Tibial artery (tissue), 4 donors: ENCODE measurements around the gene RBBP6.
"Not testable (repeated sequence)": the region's sequence is repeated elsewhere in the genome, so short reads cannot be mapped to it uniquely, and the experiment has no call there.

Experiments used
- DNase-seq, 2 donors: peaks; one replicate each; pipeline ENCODE4 v3.0.0-alpha.2; 2019
- H3K27ac ChIP-seq, 2 donors: fragments of 200-600 bp; sonication (generic) in 1 of 2; 1 replicate in 1 of 2; 2 replicates in 1 of 2; pipeline ENCODE4 v1.5.1; 2018 to 2019; ENCODE audit warnings: mild to moderate bottlenecking in 1 of 2
- H3K27me3 ChIP-seq, 2 donors: fragments of 200-600 bp; sonication (generic) in 1 of 2; one replicate each; pipeline versions ENCODE4 v1.5.1 to v1.6.0; 2016 to 2019
- H3K36me3 ChIP-seq, 3 donors: fragments of 200-600 bp; sonication (generic) in 2 of 3; one replicate each; pipeline ENCODE4 v1.5.1; 2016 to 2019; ENCODE audit warnings: mild to moderate bottlenecking in 2 of 3
- H3K4me1 ChIP-seq, 4 donors: fragments of 200-600 bp; sonication (generic) in 2 of 4; 1 replicate in 3 of 4; 2 replicates in 1 of 4; pipeline ENCODE4 v1.5.1; 2016 to 2019
- H3K4me3 ChIP-seq, 2 donors: fragments of 200-600 bp; sonication (generic) in 1 of 2; 1 replicate in 1 of 2; 2 replicates in 1 of 2; pipeline ENCODE4 v1.5.1; 2018 to 2019; ENCODE audit warnings: mild to moderate bottlenecking in 2 of 2
- H3K9me3 ChIP-seq, 3 donors: fragments of 200-600 bp; sonication (generic) in 1 of 3; one replicate each; pipeline ENCODE4 v1.5.1; 2016 to 2019
- CTCF ChIP-seq, 2 experiments: fragments of 200-600 bp in 1 of 2; fragments of 450-650 bp in 1 of 2; IDR thresholded peaks; one replicate each; pipeline ENCODE4 v1.5.1; 2017 to 2019; ENCODE audit warnings: antibody characterized with exemption in 2 of 2, mild to moderate bottlenecking in 1 of 2, moderate library complexity in 1 of 2
- intact Hi-C: fragments of 100-400 bp; cut with DNase I; formaldehyde crosslinking; loops from one replicate; pipeline ENCODE4 v1.15.0; 2023; ENCODE audit warnings: low total_unique reads

Gene RBBP6

GRCh38 chr16:24571096-24571495 is 31.7 kb downstream of the RBBP6 start:
- intact Hi-C loops: no loop called here
- Histone ChIP-seq H3K4me1 (no peaks in the 10 kb centered on the region), H3K4me3 (no peak overlapping the region), H3K27me3 (no peaks in the 10 kb centered on the region), H3K27ac (no peak overlapping the region), H3K36me3 (peaks cover 55 to 62% (median 56%) of the 10 kb centered on the region in 3 donors), H3K9me3 (no peaks in the 10 kb centered on the region)
- TF ChIP-seq CTCF (IDR thresholded peaks at IDR 0.05): no peak
- DNase-seq: no peak

- Histone ChIP-seq H3K27ac (no peak overlapping the region), H3K4me3 (no peak overlapping the region), H3K36me3 (peaks cover 47 to 52% (median 47%) of the 10 kb centered on the region in 3 donors), H3K27me3 (no peaks in the 10 kb centered on the region), H3K9me3 (no peaks in the 10 kb centered on the region), H3K4me1 (no peaks in the 10 kb centered on the region)
- intact Hi-C loops: no loop called here
- no peak for DNase-seq
- TF ChIP-seq CTCF (IDR thresholded peaks at IDR 0.05): no peak
Observed at GRCh38 chr16:24572069-24572468, 32.7 kb downstream of the RBBP6 start.

- Histone ChIP-seq H3K27ac (no peak overlapping the region), H3K4me1 (no peaks in the 10 kb centered on the region), H3K27me3 (no peaks in the 10 kb centered on the region), H3K9me3 (no peaks in the 10 kb centered on the region), H3K4me3 (no peak overlapping the region), H3K36me3 (peaks cover 36 to 41% (median 36%) of the 10 kb centered on the region in 3 donors)
- intact Hi-C loops: no loop called here
- no peak for TF ChIP-seq CTCF (IDR thresholded peaks at IDR 0.05)
- DNase-seq: no peak
Observed at GRCh38 chr16:24573141-24573540, 33.8 kb downstream of the RBBP6 start.

GRCh38 chr16:24574515-24575485 is 35.4 kb downstream of the RBBP6 start:
- H3K4me1 ChIP-seq, H3K4me3 ChIP-seq, H3K27ac ChIP-seq, DNase-seq, H3K9me3 ChIP-seq, H3K27me3 ChIP-seq, intact Hi-C loops: not testable (repeated sequence)
- peaks cover 20 to 24% (median 20%) of the 10 kb centered on the region in 3 donors for H3K36me3 ChIP-seq

- intact Hi-C loops, H3K27ac ChIP-seq: not testable (repeated sequence)
Observed at GRCh38 chr16:24575791-24576190, 36.4 kb downstream of the RBBP6 start.

GRCh38 chr16:24577167-24577566 is 37.8 kb downstream of the RBBP6 start:
- H3K4me3 ChIP-seq: no peak overlapping the region
- H3K27me3 ChIP-seq: no peaks in the 10 kb centered on the region
- H3K36me3 ChIP-seq: peaks cover 0 to 2% (median 0%) of the 10 kb centered on the region in 3 donors
- DNase-seq: no peak
- no peak for TF ChIP-seq CTCF (IDR thresholded peaks at IDR 0.05)
- H3K4me1 ChIP-seq: no peaks in the 10 kb centered on the region
- H3K27ac ChIP-seq: no peak overlapping the region
- H3K9me3 ChIP-seq: no peaks in the 10 kb centered on the region
- intact Hi-C loops: no loop called here

More at GRCh38 chr16:24575791-24576190, 36.4 kb downstream of the RBBP6 start:
- not testable (repeated sequence) for DNase-seq, H3K9me3 ChIP-seq, H3K4me3 ChIP-seq, H3K27me3 ChIP-seq, H3K4me1 ChIP-seq
- H3K36me3 ChIP-seq: peaks cover 10 to 16% (median 12%) of the 10 kb centered on the region in 3 donors
